HUDEP-2 (cell line): ENCODE results near the gene FOXR1.
A peak's percentile ranks its signal among the peaks of the same experiment; 100 is the strongest.

Source experiments
- DNase-seq, 76 experiments: peaks; one replicate each; lab custom pipeline; 2025; ENCODE audit not compliant: unreplicated experiment in 76 of 76; lab: John Stamatoyannopoulos, UW

The FOXR1 gene

DNA sequence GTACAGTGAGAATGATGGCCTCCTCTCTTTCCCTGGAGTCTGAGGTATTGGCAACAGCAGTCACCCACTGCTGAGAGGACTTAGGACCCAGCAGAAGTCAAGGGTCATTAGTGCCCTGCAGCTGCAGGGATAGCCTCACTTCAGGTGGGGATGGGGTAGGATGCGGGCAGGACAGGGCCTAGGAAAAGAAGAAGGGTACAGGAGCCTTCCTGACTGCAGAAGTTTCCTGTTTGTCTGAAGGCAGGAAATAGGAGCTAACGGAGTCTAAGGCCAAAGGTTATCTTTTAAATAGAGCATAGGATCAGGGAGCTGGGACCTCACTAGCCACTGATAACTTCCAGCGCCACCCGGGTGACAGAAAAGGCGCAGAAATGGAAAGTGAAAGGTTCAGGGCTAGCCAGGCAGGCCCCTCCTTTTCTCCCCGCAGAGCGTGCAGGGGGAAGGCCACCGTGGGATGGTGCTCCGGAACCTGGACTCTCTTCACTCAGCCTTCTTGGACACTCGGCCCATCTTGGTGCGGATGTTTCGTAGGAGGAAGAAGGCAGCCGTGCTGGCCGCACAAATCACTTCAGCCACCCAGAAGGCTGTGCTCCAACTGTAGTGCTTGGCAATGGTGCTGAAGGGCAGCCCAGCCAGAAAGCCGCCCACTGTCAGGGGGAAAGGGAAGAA, 53.0 kb downstream of the FOXR1 start:
- no peak for DNase-seq

GRCh38 chr11:119025099-119025473, 53.5 kb downstream of the FOXR1 start:
- peak in 21 of 76 experiments; percentile 3 to 49 (median 20) for DNase-seq

DNA sequence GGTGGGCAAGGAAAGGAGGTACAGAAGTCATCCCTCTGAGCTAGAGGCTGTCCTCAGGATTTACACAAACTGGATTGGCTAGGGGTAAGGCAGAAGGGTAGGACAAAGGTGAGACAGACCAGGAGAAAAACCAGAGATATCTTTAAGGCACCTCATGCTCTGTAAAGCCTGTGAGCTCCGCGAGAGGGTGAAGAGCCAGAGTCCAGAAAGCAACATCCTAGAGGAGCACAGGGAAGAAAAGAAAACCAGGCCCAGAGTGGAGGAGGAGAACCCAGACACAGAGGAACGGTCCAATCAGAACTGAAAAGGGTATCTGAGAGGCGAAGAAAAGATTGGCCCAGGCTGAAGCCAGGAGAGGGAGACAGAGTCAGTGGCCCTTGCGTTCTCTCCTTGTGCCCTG, 54.0 kb downstream of the FOXR1 start:
- DNase-seq = no peak

GRCh38 chr11:119025978-119026766, 54.6 kb downstream of the FOXR1 start:
- no peak for DNase-seq

GRCh38 chr11:119026970-119027369, 55.4 kb downstream of the FOXR1 start:
- no peak for DNase-seq

DNA sequence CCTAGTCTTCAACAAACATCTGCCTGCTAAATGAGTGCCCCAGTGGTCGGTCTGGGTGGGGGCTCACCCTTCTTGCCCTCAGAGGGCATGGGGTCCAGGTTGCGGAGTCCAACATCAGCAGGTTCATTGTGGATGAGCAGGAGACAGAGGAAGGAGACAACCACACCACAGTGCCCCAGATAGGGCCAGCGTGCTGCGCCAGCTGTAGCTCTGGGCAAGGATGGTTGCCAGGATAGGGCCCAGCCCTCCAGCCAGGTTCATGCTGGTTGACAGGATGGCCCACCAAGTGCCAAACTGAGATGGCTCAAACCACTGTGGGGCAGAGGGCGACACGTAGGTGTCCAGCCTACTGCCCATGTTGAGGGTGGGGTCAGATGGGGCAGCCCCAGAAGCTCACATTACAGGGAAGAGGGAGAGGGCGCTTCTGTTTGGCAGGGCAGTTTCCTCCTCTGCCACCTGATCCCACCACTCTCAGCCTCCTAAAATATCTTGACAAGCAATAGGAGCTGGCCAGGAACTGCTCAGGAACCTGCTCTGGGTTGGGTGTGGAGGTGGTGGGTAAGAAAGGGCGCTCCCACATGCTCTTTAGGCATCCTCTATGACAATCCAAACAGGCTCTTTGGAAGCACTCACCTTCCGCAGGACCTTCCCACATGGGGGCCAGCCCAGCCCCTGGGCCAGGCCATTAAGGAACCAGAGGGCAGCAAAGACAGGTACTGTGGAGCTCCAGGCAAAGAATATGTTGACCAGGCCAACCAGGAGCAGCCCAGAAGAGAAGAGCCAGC, 56.2 kb downstream of the FOXR1 start:
- DNase-seq = no peak

GRCh38 chr11:119028346-119029068, 56.9 kb downstream of the FOXR1 start:
- peak in 1 of 76 experiments; percentile 23 for DNase-seq

DNA sequence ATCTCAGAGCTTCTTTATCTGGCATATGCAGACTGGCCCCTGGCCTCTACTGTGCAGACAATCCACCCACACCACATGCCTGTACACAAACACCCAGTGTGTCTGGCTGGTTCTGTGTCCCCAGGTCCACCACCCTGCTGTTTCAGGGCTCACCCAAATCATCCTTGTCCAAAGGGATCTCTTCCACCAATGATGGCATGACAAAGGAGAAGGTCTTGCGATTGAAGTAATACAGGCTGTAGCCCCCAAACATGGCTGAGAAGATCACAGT, 57.4 kb downstream of the FOXR1 start:
- peak in 52 of 76 experiments; percentile 8 to 74 (median 38) for DNase-seq

- peak in 22 of 76 experiments; percentile 6 to 56 (median 24) for DNase-seq
Observed at GRCh38 chr11:119029340-119030028, 57.9 kb downstream of the FOXR1 start.

DNA sequence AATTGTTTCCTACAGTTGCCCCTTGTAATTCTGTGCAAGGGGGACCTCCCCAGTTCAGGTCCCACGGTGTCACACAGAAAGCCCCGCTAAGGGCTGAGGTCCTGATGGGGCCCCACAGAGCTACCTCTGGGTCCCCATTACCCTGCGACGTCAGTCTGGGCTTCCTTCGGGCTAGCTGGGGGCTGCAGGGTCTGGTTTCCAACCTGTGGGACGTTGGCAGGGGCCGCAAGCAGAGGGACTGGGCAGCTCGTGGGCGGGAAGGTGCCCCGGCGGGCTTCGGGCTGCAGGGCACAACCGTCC, 58.4 kb downstream of the FOXR1 start:
- DNase-seq = peak in 1 of 76 experiments; percentile 48

DNA sequence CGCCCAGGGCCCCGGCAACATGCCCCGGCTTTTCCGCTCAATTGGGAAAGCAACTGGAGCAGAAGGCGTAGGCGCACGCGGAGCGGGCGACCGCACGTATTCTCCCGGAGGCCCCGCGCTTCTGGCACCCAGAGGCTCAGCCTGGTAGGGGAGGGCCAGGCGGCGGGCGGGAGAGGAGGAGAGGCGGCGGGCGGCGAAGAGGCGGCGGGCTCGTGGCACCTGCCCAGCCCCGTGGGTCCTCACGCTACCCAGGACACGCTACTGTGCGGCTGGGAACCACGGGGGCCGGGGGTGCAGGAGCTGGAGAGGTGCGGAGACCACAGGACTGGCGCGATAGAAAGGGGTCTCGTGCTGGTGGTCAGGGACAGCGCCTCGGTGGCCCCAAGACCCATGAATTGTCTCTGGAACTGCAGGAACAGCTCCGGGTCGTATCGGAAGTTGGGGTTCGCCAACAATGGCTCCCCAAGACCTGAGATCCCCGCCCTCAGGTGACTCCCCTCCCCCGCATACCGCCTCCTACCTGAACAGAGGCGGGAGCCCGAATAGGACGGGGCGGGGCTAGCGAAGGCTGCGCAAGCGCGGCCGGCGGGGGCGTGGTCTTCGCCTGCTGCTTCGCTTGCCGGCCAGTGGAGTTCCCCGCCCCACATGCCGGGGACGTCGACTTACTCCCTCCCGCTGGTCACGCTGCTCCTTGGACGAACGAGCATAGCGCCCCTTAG, 58.9 kb downstream of the FOXR1 start, which contains the start of gene SLC37A4:
Gene SLC37A4, minus strand, starts transcription at position 549 of the 719 bp plus-strand sequence.
- peak; percentile 41 to 98 (median 96) for DNase-seq
